Peyer's patch (tissue), 4 donors: ENCODE measurements around the gene MAP3K5.

Experiments
- CTCF ChIP-seq, 6 experiments: fragments of 450-650 bp in 4 of 6; fragments of 200-600 bp in 2 of 6; sonication (generic) in 1 of 6; IDR thresholded peaks; one replicate each; pipeline ENCODE4 v1.5.1; 2017 to 2019; ENCODE audit warnings: antibody characterized with exemption in 6 of 6, mild to moderate bottlenecking in 3 of 6, moderate library complexity in 1 of 6
- POLR2A ChIP-seq, 2 donors: fragments of 450-650 bp; IDR thresholded peaks; one replicate each; pipeline ENCODE4 v1.5.1; 2017; ENCODE audit warnings: antibody characterized with exemption in 2 of 2, mild to moderate bottlenecking in 2 of 2, moderate library complexity in 2 of 2

DNA sequence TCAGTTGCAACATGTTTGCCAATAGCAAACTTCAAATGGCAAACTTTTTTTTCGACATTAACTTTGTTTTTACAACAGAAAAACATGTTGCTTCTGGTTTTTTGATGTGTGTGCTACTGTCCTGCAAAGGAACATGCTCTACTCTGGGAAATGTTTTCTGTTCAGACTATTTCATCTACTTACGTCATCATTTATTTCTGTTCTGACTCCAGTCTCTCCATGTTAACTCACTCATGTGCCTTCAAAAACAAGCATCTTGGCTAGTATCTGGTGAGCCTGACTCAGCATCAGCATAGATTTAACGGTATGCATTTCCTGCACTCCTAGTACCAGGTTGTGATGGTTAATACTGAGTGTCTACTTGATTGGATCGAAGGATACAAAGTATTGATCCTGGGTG is 206.0 kb downstream of the MAP3K5 start:
- TF ChIP-seq CTCF (IDR thresholded peaks at IDR 0.05) (no peak), POLR2A (IDR thresholded peaks at IDR 0.05) (no peak)
